GM23248 (cell line): ENCODE measurements around the gene CFAP57. TPM values are rescaled to one million over a fixed set of nuclear protein-coding genes. Genes with fewer than 3 reads are reported as not detected.

Experiments used
- DNase-seq: peaks from one replicate; pipeline ENCODE4 v3.0.0-alpha.2; 2015
- H2AFZ ChIP-seq: fragments of 200-600 bp; sonication (generic); 2 replicates; pipeline ENCODE4 v1.6.1; 2016; ENCODE audit warnings: antibody characterized with exemption
- H3F3A ChIP-seq: fragments of 200-600 bp; sonication (generic); 2 replicates; pipeline ENCODE4 v1.6.1; 2016; ENCODE audit warnings: mild to moderate bottlenecking, antibody characterized with exemption, mixed run types; ENCODE audit not compliant: insufficient read depth
- H3K27ac ChIP-seq: fragments of 200-600 bp; sonication (generic); 2 replicates; pipeline ENCODE4 v1.5.1; 2016; ENCODE audit warnings: mild to moderate bottlenecking
- H3K27me3 ChIP-seq: fragments of 200-600 bp; sonication (generic); replicated peaks from 2 replicates; pipeline ENCODE4 v1.6.1; 2016; ENCODE audit warnings: mild to moderate bottlenecking; ENCODE audit not compliant: insufficient read depth
- H3K36me3 ChIP-seq: fragments of 200-600 bp; sonication (generic); 2 replicates; pipeline ENCODE4 v1.6.1; 2016; ENCODE audit warnings: low read depth, mild to moderate bottlenecking
- H3K4me1 ChIP-seq: fragments of 200-600 bp; sonication (generic); 2 replicates; pipeline ENCODE4 v1.6.1; 2016; ENCODE audit warnings: mild to moderate bottlenecking; ENCODE audit not compliant: insufficient read depth
- H3K4me2 ChIP-seq: fragments of 200-600 bp; sonication (generic); one replicate; pipeline ENCODE4 v1.6.1; 2016; ENCODE audit warnings: mild to moderate bottlenecking; ENCODE audit not compliant: unreplicated experiment
- H3K4me3 ChIP-seq: fragments of 200-600 bp; sonication (generic); 2 replicates; pipeline ENCODE4 v1.5.1; 2016; ENCODE audit warnings: mild to moderate bottlenecking
- H3K79me2 ChIP-seq: fragments of 200-600 bp; sonication (generic); 2 replicates; pipeline ENCODE4 v1.6.1; 2016; ENCODE audit warnings: mild to moderate bottlenecking; ENCODE audit not compliant: insufficient read depth
- H3K9ac ChIP-seq: fragments of 200-600 bp; sonication (generic); 2 replicates; pipeline ENCODE4 v1.6.1; 2016; ENCODE audit warnings: mild to moderate bottlenecking
- H3K9me2 ChIP-seq: fragments of 200-600 bp; sonication (generic); 2 replicates; pipeline ENCODE4 v1.6.1; 2016; ENCODE audit warnings: mixed run types, mild to moderate bottlenecking, moderate library complexity; ENCODE audit not compliant: insufficient read depth
- H3K9me3 ChIP-seq: fragments of 200-600 bp; sonication (generic); one replicate; pipeline ENCODE4 v1.6.1; 2017; ENCODE audit warnings: low read depth
- H4K20me1 ChIP-seq: fragments of 200-600 bp; sonication (generic); 2 replicates; pipeline ENCODE4 v1.6.0; 2016; ENCODE audit not compliant: insufficient read depth
- EZH2 ChIP-seq: fragments of 200-600 bp; sonication (generic); IDR thresholded peaks from 2 replicates; pipeline ENCODE4 v1.6.1; 2018; ENCODE audit warnings: antibody characterized with exemption, mild to moderate bottlenecking; ENCODE audit not compliant: insufficient read depth, poor library complexity, severe bottlenecking
- EZH2phosphoT487 ChIP-seq: fragments of 200-600 bp; sonication (generic); IDR thresholded peaks from 2 replicates; pipeline ENCODE4 v1.6.1; 2018; ENCODE audit warnings: antibody characterized with exemption, moderate library complexity, mild to moderate bottlenecking, low read depth; ENCODE audit not compliant: insufficient read depth
- WGBS, 2 experiments: methylation state at CpG; one replicate each; pipeline ENCODE4 v1.1.6; 2015 to 2017; ENCODE audit warnings: low lambda C conversion rate in 2 of 2, low coverage in 1 of 2; ENCODE audit errors: missing lambda C conversion rate in 2 of 2; 5-methylcytosine and 5-hydroxymethylcytosine counted together
- in situ Hi-C: fragments of 300-500 bp; cut with MboI; formaldehyde crosslinking; loops from 2 replicates; pipeline ENCODE4 v1.15.0; 2020
- polyA plus RNA-seq: library from polyadenylated mRNA; unstranded; fragments of >200 nt; fragmentation: Nextera tagmentation; extraction: Ambion mirVana; gene quantifications from 2 replicates; pipeline ENCODE4 v1.2.1, GENCODE V29; 2016
- total RNA-seq: library from RNA; depleted of rRNA; stranded (reverse); fragments of >200 nt; shearing (Covaris generic); gene quantifications from 2 replicates; pipeline ENCODE4 v1.2.3, GENCODE V29; 2014

The CFAP57 gene
- total and polyA plus RNA-seq, 2 experiments from 2014 or later, result 0.32 to 0.35 TPM

DNA sequence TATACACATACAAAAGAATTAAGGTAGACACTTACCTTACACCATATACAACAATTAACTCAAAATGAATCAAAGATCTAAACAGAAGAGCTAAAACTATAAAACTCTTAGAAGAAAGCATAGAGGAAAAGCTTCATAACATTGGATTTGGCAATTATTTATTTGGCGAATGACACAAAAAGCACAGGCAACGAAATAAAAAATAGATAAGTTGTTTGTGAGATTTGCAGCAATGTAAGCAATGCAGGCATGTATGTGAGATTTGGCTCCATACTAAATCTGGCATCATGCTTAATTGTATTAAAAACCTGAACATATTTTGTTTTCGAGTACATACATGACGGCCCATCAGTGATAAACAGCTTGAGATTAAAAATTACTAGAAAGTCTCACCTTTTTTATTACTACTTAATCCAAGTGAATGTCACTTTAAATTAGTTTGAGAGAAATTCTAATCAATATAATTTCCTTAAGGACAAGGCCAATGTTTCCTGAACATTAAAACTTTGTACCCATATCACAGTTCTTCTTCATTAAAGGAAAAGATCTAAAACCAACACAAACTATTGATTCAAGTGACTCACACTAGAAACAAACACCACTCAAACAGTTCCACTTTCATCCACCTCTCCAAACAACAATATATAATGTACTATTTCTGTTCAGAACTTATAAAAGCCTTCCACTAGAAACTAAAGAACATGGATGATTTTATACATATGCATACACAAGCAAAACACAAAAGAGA is 74.5 kb downstream of the CFAP57 start:
- Histone ChIP-seq H3K9me2 (no peaks in the 10 kb centered on the region), H3K4me3 (no peak overlapping the region), H3K9me3 (no peaks in the 10 kb centered on the region), H3K9ac (no peak overlapping the region), H3K79me2 (no peaks in the 10 kb centered on the region), H4K20me1 (no peaks in the 10 kb centered on the region), H3K36me3 (no peaks in the 10 kb centered on the region), H3K27ac (no peak overlapping the region), H2AFZ (no peak overlapping the region), H3K27me3 (no peaks in the 10 kb centered on the region), H3K4me1 (no peaks in the 10 kb centered on the region), H3F3A (no peaks in the 10 kb centered on the region), H3K4me2 (no peak overlapping the region)
- TF ChIP-seq EZH2phosphoT487 (no peak), EZH2 (no peak)
- in situ Hi-C loops, result loop anchor here (25.0 kb wide), 2 partner anchors 416 to 691 kb away; partner anchors contain the start of genes ARTN, IPO13 and KDM4A
- DNase-seq, result no peak
- WGBS, 2 experiments, result 78 to 82% methylated on average over 4 of the region's 4 CpGs

DNA sequence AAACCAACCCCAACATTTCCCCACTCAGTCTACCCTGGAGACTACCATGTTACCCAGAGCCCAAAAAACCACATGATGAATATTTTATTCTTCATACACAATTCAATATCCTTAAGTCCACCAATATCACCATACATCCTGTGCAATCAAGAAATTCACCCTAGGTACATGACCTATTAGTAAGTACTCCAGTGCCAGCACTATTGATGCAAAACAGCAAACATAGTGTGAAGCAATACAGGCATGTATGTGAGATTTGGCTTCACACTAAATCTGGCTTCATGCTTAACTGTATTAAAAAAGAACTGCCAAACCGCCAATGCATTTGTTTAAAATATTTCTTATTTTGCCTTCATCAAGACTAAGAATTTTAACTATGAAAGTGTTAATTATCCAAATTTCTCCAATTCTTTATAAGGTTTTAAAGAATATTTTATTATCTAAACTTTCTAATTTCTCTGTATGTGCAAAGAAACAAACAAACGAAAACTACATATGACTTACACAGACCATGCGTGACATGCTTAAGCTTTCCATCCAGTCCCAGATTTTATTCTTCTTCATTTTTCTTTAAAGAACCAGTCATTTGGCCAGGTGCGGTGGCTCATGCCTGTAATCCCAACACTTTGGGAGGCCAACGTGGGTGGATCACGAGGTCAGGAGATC is 75.3 kb downstream of the CFAP57 start:
- Histone ChIP-seq H3K9me2 (no peaks in the 10 kb centered on the region), H2AFZ (no peak overlapping the region), H3K9me3 (no peaks in the 10 kb centered on the region), H3K79me2 (no peaks in the 10 kb centered on the region), H3K4me1 (no peaks in the 10 kb centered on the region), H3K27me3 (no peaks in the 10 kb centered on the region), H3K36me3 (no peaks in the 10 kb centered on the region), H3F3A (no peaks in the 10 kb centered on the region), H4K20me1 (no peaks in the 10 kb centered on the region), H3K9ac (no peak overlapping the region), H3K27ac (no peak overlapping the region), H3K4me2 (no peak overlapping the region), H3K4me3 (no peak overlapping the region)
- no peak for DNase-seq
- WGBS, 2 experiments, result 58 to 66% methylated on average over 6 of the region's 6 CpGs
- in situ Hi-C loops, result loop anchor here (25.0 kb wide), 2 partner anchors 415 to 690 kb away; partner anchors contain the start of genes ARTN, IPO13 and KDM4A
- TF ChIP-seq EZH2 (no peak), EZH2phosphoT487 (no peak)

DNA sequence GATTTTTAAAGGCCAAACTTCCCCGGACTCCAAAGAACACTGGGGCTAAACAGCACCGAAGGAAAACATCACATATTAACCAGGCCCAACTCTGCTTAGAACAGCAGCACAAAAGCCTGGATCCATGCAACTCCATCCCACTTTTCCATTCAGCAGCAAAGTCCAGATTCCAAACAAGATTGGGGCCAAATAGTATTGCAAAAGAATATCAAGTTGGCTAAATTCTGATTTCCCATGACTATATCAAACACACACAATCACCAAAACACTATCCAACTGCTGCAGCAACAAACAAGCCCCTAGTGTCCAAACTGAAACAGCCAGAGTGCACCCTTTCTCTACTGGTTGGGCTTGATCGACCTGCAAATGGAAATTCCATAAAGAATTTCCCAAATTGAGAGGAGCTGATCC is 78.2 kb downstream of the CFAP57 start:
- Histone ChIP-seq H3F3A (no peaks in the 10 kb centered on the region), H4K20me1 (no peaks in the 10 kb centered on the region), H3K27ac (no peak overlapping the region), H3K36me3 (no peaks in the 10 kb centered on the region), H3K27me3 (no peaks in the 10 kb centered on the region; the same call in 1 of the 2 replicates), H3K9me2 (no peaks in the 10 kb centered on the region), H3K4me2 (no peak overlapping the region), H3K9ac (no peak overlapping the region), H3K4me3 (no peak overlapping the region), H3K79me2 (no peaks in the 10 kb centered on the region), H3K9me3 (no peaks in the 10 kb centered on the region), H2AFZ (no peak overlapping the region), H3K4me1 (no peaks in the 10 kb centered on the region)
- TF ChIP-seq EZH2, result no peak
- TF ChIP-seq EZH2phosphoT487, result no peak
- in situ Hi-C loops, result no loop called here
- no peak for DNase-seq
- WGBS, 2 experiments, result 48 to 63% methylated on average over 3 of the region's 3 CpGs

DNA sequence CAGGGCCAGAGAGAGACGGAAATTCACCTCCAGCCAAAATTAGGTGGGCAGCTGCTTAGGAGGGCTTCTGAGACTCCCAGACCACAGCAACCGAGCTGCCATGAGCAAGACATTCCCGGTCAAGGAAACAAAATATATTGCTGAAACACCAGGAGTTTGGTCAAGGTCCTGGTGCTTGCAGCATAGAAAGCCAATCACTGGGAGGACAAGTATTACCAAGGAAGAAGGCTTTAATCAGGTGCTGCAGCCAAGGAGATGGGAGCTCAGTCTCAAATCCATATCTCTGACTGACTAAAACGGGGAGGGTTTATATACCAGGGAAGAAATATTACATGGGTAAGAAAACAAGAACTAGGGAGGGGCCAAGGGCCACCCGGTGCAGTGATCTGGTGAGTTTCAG is 78.9 kb downstream of the CFAP57 start:
- in situ Hi-C loops, result no loop called here
- Histone ChIP-seq H3K4me3 (no peak overlapping the region), H3K36me3 (no peaks in the 10 kb centered on the region), H2AFZ (no peak overlapping the region), H4K20me1 (no peaks in the 10 kb centered on the region), H3F3A (no peaks in the 10 kb centered on the region), H3K27me3 (peaks cover under 1% of the 10 kb centered on the region), H3K4me1 (no peaks in the 10 kb centered on the region), H3K27ac (no peak overlapping the region), H3K9me2 (no peaks in the 10 kb centered on the region), H3K79me2 (no peaks in the 10 kb centered on the region), H3K9ac (no peak overlapping the region), H3K4me2 (no peak overlapping the region), H3K9me3 (no peaks in the 10 kb centered on the region)
- TF ChIP-seq EZH2phosphoT487 (no peak), EZH2 (no peak)
- WGBS, 2 experiments, result 53 to 60% methylated on average over 5 of the region's 5 CpGs
- DNase-seq, result no peak
